HL-60 (cell line): Measurements from ENCODE around the gene DIP2C.

ENCODE experiments used
- GABPA ChIP-seq: IDR thresholded peaks from 2 replicates; pipeline ENCODE4 v1.6.1; 2012; ENCODE audit warnings: low read depth
- POLR2AphosphoS5 ChIP-seq: IDR thresholded peaks from 2 replicates; pipeline ENCODE4 v1.6.1; 2012; ENCODE audit warnings: low read depth
- TF ChIP-seq, protein P1 (sequence below): IDR thresholded peaks from one replicate; pipeline ENCODE4 v1.5.1; 2011; ENCODE audit warnings: low read length, control low read depth, inconsistent platforms; ENCODE audit not compliant: insufficient read depth
- TF ChIP-seq, protein P2 (sequence below): IDR thresholded peaks from 2 replicates; pipeline ENCODE4 v1.6.1; 2012; ENCODE audit warnings: low read depth; ENCODE audit not compliant: insufficient replicate concordance

DNA sequence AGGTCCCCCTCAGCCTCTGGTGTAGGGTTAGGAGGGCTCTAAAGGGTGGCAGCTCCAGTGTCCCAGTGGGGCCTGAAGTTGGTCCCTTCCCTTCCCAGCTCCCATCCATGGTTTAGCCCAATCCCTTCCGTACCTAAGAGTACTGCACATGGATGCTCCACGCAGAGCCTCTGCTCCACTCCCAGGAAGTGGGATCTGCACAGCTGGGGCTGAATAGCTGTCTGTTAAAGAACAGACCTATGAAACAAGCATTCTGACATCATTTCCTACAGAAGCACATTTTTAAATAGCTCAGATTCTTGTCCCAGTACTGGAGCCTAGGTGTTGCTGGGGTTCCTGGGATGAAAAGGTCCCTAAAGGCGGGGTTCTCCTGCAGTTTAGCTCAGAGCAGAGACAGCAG lies 418.3 kb downstream of the DIP2C start:
- TF ChIP-seq, protein P1, sequence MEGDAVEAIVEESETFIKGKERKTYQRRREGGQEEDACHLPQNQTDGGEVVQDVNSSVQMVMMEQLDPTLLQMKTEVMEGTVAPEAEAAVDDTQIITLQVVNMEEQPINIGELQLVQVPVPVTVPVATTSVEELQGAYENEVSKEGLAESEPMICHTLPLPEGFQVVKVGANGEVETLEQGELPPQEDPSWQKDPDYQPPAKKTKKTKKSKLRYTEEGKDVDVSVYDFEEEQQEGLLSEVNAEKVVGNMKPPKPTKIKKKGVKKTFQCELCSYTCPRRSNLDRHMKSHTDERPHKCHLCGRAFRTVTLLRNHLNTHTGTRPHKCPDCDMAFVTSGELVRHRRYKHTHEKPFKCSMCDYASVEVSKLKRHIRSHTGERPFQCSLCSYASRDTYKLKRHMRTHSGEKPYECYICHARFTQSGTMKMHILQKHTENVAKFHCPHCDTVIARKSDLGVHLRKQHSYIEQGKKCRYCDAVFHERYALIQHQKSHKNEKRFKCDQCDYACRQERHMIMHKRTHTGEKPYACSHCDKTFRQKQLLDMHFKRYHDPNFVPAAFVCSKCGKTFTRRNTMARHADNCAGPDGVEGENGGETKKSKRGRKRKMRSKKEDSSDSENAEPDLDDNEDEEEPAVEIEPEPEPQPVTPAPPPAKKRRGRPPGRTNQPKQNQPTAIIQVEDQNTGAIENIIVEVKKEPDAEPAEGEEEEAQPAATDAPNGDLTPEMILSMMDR, result no peak
- TF ChIP-seq GABPA, result no peak
- TF ChIP-seq, protein P2, sequence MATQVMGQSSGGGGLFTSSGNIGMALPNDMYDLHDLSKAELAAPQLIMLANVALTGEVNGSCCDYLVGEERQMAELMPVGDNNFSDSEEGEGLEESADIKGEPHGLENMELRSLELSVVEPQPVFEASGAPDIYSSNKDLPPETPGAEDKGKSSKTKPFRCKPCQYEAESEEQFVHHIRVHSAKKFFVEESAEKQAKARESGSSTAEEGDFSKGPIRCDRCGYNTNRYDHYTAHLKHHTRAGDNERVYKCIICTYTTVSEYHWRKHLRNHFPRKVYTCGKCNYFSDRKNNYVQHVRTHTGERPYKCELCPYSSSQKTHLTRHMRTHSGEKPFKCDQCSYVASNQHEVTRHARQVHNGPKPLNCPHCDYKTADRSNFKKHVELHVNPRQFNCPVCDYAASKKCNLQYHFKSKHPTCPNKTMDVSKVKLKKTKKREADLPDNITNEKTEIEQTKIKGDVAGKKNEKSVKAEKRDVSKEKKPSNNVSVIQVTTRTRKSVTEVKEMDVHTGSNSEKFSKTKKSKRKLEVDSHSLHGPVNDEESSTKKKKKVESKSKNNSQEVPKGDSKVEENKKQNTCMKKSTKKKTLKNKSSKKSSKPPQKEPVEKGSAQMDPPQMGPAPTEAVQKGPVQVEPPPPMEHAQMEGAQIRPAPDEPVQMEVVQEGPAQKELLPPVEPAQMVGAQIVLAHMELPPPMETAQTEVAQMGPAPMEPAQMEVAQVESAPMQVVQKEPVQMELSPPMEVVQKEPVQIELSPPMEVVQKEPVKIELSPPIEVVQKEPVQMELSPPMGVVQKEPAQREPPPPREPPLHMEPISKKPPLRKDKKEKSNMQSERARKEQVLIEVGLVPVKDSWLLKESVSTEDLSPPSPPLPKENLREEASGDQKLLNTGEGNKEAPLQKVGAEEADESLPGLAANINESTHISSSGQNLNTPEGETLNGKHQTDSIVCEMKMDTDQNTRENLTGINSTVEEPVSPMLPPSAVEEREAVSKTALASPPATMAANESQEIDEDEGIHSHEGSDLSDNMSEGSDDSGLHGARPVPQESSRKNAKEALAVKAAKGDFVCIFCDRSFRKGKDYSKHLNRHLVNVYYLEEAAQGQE, result no peak
- TF ChIP-seq POLR2AphosphoS5, result no peak
